Type B pancreatic cell (in vitro differentiated cells): ENCODE results near the gene MMP14. TPM values are rescaled to one million over a fixed set of nuclear protein-coding genes. Genes with fewer than 3 reads are reported as not detected.

Source experiments
- DNase-seq: peaks from one replicate; pipeline ENCODE4 v3.0.0; 2021; ENCODE audit warnings: mixed read lengths; ENCODE audit not compliant: unreplicated experiment; ENCODE audit errors: extremely low spot score
- H3K27ac Mint-ChIP-seq: 2 replicates; pipeline ENCODE4 v1.8.0; 2021; ENCODE audit warnings: mild to moderate bottlenecking, mixed read lengths
- H3K27me3 Mint-ChIP-seq: 2 replicates; pipeline ENCODE4 v1.8.0; 2021; ENCODE audit warnings: mixed read lengths
- H3K36me3 Mint-ChIP-seq: 2 replicates; pipeline ENCODE4 v1.8.0; 2021; ENCODE audit warnings: mixed read lengths
- H3K4me1 Mint-ChIP-seq: one replicate; pipeline ENCODE4 v1.8.0; 2021; ENCODE audit warnings: mixed read lengths; ENCODE audit not compliant: unreplicated experiment
- H3K4me3 Mint-ChIP-seq: 2 replicates; pipeline ENCODE4 v1.8.0; 2021; ENCODE audit warnings: mild to moderate bottlenecking, mixed read lengths
- H3K9me3 Mint-ChIP-seq: 2 replicates; pipeline ENCODE4 v1.8.0; 2021; ENCODE audit warnings: mixed read lengths
- total RNA-seq: library from RNA; stranded (reverse); gene quantifications from 2 replicates; pipeline ENCODE4 v1.2.1, GENCODE V29; 2021; ENCODE audit warnings: low replicate concordance
- TF ChIP-seq, protein P1 (sequence below): fragments of 200-600 bp; sonication (generic); conservative IDR thresholded peaks from 2 replicates; pipeline ENCODE4 v1.5.0; 2021; ENCODE audit warnings: antibody characterized with exemption, mild to moderate bottlenecking

Gene MMP14
- total RNA-seq, 1 donor from 2014 or later = 137 TPM

DNA sequence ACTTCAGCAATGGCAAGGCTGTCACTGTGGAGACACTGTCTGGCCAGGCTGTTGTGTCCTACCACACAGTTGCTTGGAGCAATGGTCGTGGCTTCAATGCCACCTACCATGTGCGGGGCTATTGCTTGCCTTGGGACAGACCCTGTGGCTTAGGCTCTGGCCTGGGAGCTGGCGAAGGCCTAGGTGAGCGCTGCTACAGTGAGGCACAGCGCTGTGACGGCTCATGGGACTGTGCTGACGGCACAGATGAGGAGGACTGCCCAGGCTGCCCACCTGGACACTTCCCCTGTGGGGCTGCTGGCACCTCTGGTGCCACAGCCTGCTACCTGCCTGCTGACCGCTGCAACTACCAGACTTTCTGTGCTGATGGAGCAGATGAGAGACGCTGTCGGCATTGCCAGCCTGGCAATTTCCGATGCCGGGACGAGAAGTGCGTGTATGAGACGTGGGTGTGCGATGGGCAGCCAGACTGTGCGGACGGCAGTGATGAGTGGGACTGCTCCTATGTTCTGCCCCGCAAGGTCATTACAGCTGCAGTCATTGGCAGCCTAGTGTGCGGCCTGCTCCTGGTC is 39.4 kb downstream of the MMP14 start:
- Mint-ChIP-seq H3K4me1 (peaks cover 9% of the 10 kb centered on the region), H3K27ac (no peak overlapping the region), H3K27me3 (no peaks in the 10 kb centered on the region), H3K9me3 (no peaks in the 10 kb centered on the region), H3K36me3 (peaks cover 20% of the 10 kb centered on the region), H3K4me3 (no peak overlapping the region)
- DNase-seq = no peak
- TF ChIP-seq, protein P1, sequence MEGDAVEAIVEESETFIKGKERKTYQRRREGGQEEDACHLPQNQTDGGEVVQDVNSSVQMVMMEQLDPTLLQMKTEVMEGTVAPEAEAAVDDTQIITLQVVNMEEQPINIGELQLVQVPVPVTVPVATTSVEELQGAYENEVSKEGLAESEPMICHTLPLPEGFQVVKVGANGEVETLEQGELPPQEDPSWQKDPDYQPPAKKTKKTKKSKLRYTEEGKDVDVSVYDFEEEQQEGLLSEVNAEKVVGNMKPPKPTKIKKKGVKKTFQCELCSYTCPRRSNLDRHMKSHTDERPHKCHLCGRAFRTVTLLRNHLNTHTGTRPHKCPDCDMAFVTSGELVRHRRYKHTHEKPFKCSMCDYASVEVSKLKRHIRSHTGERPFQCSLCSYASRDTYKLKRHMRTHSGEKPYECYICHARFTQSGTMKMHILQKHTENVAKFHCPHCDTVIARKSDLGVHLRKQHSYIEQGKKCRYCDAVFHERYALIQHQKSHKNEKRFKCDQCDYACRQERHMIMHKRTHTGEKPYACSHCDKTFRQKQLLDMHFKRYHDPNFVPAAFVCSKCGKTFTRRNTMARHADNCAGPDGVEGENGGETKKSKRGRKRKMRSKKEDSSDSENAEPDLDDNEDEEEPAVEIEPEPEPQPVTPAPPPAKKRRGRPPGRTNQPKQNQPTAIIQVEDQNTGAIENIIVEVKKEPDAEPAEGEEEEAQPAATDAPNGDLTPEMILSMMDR = no peak

DNA sequence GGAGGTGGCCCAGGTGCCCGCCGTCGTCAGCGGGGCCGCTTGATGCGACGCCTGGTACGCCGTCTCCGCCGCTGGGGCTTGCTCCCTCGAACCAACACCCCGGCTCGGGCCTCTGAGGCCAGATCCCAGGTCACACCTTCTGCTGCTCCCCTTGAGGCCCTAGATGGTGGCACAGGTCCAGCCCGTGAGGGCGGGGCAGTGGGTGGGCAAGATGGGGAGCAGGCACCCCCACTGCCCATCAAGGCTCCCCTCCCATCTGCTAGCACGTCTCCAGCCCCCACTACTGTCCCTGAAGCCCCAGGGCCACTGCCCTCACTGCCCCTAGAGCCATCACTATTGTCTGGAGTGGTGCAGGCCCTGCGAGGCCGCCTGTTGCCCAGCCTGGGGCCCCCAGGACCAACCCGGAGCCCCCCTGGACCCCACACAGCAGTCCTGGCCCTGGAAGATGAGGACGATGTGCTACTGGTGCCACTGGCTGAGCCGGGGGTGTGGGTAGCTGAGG is 40.7 kb downstream of the MMP14 start:
- no peaks in the 10 kb centered on the region for H3K9me3 Mint-ChIP-seq
- no peak overlapping the region for H3K4me3 Mint-ChIP-seq
- H3K27me3 Mint-ChIP-seq = no peaks in the 10 kb centered on the region
- TF ChIP-seq, protein P1 = no peak
- H3K36me3 Mint-ChIP-seq = peaks cover 20% of the 10 kb centered on the region
- H3K27ac Mint-ChIP-seq = no peak overlapping the region
- H3K4me1 Mint-ChIP-seq = peaks cover 13% of the 10 kb centered on the region
- DNase-seq = no peak

DNA sequence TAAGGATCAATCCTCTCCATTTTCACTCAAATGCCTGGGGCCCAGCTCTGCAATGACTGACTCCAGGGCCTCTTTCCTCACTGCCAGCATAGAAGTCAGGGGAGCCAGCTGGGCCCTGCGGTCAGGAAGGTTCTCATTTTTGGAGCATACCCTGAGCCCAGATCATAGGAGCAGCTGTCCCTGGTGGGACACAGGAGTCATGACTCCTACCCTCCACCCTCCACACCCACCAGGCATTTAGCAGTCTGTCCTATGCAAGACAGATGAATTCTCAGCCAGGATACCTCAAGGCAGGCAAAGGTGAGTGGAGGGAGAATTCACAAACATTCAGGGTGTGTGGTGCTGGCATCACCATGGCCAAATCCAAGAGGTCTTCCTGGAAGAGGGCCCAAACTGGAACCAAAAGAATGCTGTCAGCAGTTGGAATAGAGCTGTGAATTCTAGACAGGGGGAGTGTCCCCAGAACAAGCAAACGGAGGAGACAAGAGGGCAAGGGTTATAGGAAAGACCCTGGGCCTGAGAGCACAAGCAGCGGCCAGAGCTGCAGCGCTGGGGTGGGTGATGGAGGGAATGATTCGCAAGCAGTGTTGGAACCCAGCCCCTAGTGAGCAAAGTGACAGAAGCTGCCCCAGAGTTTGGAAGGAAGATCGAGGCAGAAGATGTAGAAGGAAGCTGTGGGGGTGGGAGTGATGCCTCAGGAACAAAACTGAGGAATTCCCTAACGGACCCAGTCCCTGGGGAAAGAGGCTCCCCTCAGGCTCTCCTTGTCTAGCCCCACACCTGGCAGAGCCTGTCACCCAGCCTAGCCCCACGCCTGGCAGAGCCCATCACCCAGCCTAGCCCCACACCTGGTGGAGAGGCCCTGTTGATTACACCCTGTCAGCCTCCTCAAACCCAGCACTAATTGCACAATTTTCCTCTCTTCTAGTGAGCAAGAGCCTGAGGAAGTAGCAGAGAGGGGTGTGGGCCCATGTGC is 42.2 kb downstream of the MMP14 start:
- Mint-ChIP-seq H3K9me3 (no peaks in the 10 kb centered on the region), H3K27me3 (no peaks in the 10 kb centered on the region), H3K36me3 (peaks cover 14% of the 10 kb centered on the region), H3K27ac (peak overlapping the region; percentile 60), H3K4me1 (peaks cover 19% of the 10 kb centered on the region), H3K4me3 (no peak overlapping the region)
- TF ChIP-seq, protein P1 = no peak
- no peak for DNase-seq

DNA sequence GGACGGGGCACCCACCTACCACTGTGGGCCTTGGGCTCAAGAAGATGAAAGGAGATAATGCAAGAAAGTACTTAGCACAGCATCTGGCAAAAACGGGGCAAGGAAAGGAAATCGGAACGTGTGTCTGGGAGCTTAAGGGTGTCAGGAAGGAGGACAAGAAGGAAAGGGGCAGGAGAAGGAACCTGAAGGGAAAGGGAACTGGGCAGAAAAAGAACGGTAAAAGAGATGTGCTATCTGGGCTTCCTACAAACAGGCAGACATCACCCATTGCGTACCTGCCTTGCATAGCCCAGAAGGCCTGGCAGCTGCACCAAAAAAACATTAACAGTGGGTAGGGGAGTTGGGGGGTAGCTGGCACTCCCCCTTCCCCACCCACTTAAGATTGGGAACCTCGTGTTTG is 45.7 kb downstream of the MMP14 start:
- DNase-seq = no peak
- TF ChIP-seq, protein P1 = no peak
- no peaks in the 10 kb centered on the region for H3K9me3 Mint-ChIP-seq
- peak overlapping the region; percentile 82 for H3K27ac Mint-ChIP-seq
- no peaks in the 10 kb centered on the region for H3K27me3 Mint-ChIP-seq
- H3K4me1 Mint-ChIP-seq = peaks cover 37% of the 10 kb centered on the region
- peaks cover 11% of the 10 kb centered on the region for H3K36me3 Mint-ChIP-seq
- H3K4me3 Mint-ChIP-seq = no peak overlapping the region

DNA sequence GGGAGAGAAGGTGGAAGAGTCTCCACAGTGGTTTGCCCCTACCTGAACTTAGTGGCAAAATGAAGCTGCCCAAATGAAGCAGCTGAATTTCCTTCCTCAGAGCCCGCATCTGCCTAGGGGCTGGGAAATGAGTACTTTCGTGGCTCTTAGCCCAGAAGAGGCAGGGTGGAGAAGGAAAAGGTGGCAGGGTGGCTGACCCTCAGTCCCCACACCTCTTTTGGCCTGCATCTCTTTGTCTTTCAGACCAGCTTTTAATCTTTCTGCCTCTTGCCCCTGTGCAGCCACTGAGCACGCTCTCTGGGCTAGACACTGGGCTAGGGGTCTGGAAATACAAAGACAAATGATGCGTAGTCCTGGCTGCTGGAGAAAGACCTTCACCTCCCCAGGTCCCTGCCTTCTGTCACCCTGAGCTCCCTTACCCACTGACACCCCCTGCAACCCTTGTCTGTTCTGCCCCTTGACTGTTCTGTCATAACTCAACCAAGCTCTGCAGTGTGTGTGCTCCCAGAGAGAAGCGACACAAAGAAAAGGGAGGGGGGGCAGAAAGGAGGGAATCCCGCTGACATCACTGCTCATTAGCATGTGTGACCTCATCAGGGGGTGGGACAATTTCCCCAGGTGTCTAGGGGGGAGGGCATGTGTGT is 46.3 kb downstream of the MMP14 start:
- TF ChIP-seq, protein P1 = no peak
- Mint-ChIP-seq H3K36me3 (peaks cover 11% of the 10 kb centered on the region), H3K9me3 (no peaks in the 10 kb centered on the region), H3K27ac (peak overlapping the region; percentile 82), H3K4me1 (peaks cover 43% of the 10 kb centered on the region), H3K4me3 (peak overlapping the region; percentile 74), H3K27me3 (no peaks in the 10 kb centered on the region)
- no peak for DNase-seq
